HG03064 (cell line): Measurements from ENCODE around the gene SLC7A4.
"Not testable (repeated sequence)": the region's sequence is repeated elsewhere in the genome, so short reads cannot be mapped to it uniquely, and the experiment has no call there.

ENCODE experiments used
- ATAC-seq: cut with Tn5 transposase; IDR thresholded peaks from one replicate; pipeline ENCODE4 v1.9.1; 2021; ENCODE audit warnings: low read depth; ENCODE audit not compliant: unreplicated experiment

Gene SLC7A4

GRCh38 chr22:21043860-21044535 is 11.6 kb upstream of the SLC7A4 start:
- no peak for ATAC-seq

- ATAC-seq: no peak
Measured at GRCh38 chr22:21042978-21043859, 10.9 kb upstream of the SLC7A4 start.

GRCh38 chr22:21041937-21042336 is 9.6 kb upstream of the SLC7A4 start:
- ATAC-seq: no peak

- not testable (repeated sequence) for ATAC-seq
Measured at GRCh38 chr22:21039158-21039557, 6.8 kb upstream of the SLC7A4 start.

GRCh38 chr22:21038405-21038804 is 6.0 kb upstream of the SLC7A4 start:
- no peak for ATAC-seq

GRCh38 chr22:21034989-21035388 is 2.6 kb upstream of the SLC7A4 start:
- ATAC-seq: no peak

- ATAC-seq: no peak
Measured at GRCh38 chr22:21033895-21034294, 1.5 kb upstream of the SLC7A4 start.

- ATAC-seq: no peak
Measured at GRCh38 chr22:21032868-21033688, 717 bp upstream of the SLC7A4 start.

- no peak for ATAC-seq
Measured at GRCh38 chr22:21031545-21032036, 770 bp downstream of the SLC7A4 start.

- no peak for ATAC-seq
Measured at GRCh38 chr22:21030621-21031544, 1.5 kb downstream of the SLC7A4 start.

GRCh38 chr22:21030032-21030431 is 2.3 kb downstream of the SLC7A4 start:
- ATAC-seq: no peak

- ATAC-seq: no peak
Measured at GRCh38 chr22:21029486-21030025, 2.8 kb downstream of the SLC7A4 start.

- no peak for ATAC-seq
Measured at GRCh38 chr22:21028277-21029251, 3.8 kb downstream of the SLC7A4 start.

GRCh38 chr22:21026783-21027692 is 5.3 kb downstream of the SLC7A4 start:
- ATAC-seq: no peak

GRCh38 chr22:21025763-21026755 is 6.3 kb downstream of the SLC7A4 start:
- no peak for ATAC-seq

GRCh38 chr22:21025266-21025665 is 7.1 kb downstream of the SLC7A4 start:
- no peak for ATAC-seq
